ENCODE results near the gene MVB12A.

The MVB12A gene

DNA sequence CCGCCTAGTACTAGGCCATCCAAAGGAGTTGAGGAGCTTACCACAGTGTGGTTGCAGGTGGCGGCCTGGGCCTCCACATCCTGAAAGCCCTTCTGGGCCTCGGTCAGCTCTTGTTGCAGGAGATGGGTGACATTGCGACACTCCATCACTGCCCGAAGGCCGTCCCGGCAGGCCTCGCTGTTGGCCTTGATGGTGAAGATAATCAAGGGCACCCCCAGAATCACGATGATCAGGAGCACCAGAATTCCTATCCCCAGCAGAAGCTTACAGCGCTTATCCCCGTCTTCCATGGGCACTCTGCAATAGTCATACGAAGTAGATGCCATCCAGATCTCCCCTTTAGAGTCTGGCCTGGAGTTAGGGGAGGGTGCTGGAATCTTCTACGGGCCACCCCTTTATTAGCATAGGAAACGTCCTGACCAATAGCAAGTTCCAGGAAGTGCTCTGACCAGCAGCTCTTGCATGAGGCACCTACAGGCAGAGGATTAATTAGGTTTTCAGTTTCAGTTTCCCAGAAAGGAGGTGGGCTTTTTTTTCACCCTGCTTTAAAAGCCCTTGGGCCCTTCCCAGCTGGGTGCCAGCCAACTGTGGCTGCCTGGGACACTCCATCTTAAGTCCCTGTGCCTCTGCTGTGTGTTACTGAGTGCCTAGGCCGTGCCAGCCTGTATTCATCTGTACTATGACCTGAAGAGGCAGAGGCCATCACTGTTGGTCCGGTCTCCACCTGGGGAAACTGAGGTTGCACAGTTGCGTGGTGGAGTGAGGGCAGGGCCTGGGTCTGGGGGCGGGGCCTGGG, 14.4 kb upstream of the MVB12A start, which contains the start of gene BST2:
Gene BST2 (minus strand): TSS at position 381 of the 796 bp plus-strand sequence. CDS start 55 bp downstream, at position 326.
- peak in 8 of 14 donors; percentile 9 to 67 (median 47) for DNase-seq

DNA sequence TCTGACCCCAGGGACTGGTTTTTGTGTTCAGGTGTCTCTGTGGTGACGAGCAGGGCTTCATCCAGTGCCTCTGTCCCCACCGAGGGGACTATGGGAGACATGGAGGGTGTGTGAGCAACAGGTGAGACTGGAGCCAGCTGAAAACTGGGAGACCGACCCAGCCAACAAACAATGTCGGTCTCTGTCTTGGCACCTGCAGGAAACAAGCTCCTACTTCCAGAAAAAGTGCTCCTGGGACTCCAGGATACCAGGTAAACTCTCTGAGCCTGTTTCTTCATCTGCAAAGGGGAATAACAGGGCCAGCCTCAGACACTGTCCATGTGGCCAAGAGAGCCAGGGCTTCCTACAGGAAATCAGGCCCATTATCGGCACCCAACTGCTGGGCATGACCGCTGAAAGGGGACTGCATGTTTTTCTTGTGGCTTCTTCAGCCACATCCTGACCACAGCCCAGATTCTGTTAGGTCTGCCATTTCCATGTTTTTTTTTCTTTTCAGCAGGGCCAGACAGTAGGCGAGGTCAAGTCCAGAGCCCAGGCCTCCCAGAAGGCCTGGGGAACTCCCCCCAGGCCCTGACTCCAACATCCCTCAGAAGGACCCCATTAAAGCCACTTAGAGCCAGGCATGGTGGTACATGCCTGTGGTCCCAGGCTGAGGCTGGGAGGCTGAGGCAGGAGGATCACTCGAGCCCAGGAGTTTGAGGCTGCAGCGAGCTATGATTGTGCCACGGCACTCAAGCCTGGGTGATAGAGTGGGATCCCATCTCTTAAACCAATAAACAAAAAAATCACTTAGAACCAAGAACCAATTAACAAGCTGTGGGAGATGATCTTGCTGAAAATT, 13.6 kb upstream of the MVB12A start:
- peak in 4 of 14 donors; percentile 10 to 37 (median 25) for DNase-seq

DNA sequence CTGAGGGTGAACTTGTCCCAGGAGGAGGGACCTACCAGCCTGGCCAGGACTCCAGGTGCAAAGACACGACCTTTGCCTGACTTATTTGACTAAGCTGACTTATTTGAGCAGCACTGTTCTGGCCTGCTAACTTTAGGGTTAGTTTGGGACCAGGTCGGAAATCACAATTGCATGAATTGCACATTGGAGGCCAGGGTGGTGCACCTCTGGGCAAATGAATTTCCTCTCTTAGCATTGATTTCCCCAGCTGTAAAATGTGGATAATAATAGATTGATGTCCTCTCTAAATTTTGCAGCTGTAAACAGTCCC, 13.0 kb upstream of the MVB12A start:
- no peak for DNase-seq

GRCh38 chr19:17409990-17410389, 9.9 kb upstream of the MVB12A start:
- DNase-seq = no peak

- no peak for DNase-seq
These were observed 8.0 kb upstream of the MVB12A start for GRCh38 chr19:17411801-17412200.

DNA sequence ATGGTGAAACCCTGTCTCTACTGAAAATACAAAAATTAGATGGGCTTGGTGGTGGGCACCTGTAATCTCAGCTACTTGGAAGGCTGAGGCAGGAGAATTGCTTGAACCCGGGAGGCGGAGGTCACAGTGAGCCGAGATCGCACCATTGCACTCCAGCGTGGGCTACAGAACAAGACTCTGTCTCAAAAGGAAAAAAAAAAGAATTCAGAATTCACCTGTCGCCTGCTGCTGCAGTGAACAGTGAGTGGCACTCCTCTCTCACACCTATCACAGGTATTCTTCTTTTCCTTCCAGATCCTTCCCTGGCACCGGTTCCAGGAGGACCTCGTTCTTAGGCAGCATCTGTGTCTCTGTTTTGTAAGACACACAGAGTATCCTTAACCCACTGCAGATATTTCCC, 5.8 kb upstream of the MVB12A start:
- DNase-seq = no peak

DNA sequence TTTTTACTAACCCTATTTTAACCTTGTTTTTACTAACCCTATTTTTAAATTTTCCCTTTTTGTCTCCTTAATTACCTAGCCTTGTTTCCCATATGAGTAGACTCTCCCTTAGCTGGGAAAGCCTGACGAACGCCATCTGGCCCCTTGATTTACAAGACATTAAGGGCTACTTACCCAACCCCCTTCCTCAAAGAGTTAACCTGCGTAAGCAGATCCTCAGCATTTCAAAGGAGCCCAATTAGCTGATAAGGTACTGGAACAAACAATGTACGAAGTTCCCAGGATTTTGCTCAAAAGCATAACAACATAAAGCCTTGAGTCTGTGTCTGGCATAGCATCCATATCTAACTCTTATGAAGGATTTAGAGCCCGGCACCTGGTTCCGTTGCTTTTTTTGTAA, 4.7 kb upstream of the MVB12A start:
- no peak for DNase-seq

- no peak for DNase-seq
These were observed 1.1 kb upstream of the MVB12A start for GRCh38 chr19:17418710-17419109.

DNA sequence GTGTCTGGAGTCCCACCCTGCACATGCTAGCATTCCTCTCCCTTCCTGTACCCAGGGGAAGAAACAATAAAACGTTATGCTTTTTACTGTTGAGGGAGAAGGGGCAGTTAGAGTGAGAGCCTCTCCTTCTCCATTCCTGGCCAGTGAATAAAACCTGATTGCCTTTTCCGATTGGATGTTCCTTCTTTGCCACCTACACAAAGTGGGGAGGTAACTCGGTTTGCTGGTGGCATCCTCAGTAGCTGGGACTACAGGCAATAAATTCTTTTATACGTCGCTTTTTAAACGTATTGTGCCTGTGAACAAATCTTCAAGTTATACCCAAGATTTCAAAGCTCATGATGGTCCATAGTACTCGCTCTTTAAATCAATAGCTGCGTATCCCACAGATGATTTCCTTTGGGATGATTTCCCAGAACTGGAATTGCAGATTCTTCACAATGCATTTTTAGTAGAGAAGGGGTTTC, 660 bp upstream of the MVB12A start:
- no peak for DNase-seq

GRCh38 chr19:17420475-17420924, 653 bp downstream of the MVB12A start:
- peak in 3 of 14 donors; percentile 31 to 46 (median 36) for DNase-seq

DNA sequence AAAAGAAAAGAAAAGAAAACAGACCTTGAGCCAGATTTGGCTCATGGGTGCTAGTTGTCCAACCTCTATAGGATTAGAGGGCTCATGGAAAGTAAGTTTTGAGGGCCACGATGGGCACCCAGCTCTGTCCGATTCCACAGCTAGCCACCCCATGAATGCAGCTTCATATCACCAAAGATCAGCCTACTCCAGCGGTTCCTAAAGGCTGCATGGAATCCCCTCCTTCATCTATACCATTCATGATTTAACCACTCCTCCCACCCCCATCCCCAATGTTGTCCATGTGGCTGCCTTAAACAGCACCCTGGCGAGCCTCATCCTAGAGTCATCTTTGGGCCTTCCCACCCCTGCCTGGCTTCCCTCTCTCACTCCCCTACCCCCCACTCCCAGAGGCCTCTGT, 2.1 kb downstream of the MVB12A start:
- no peak for DNase-seq

- no peak for DNase-seq
These were observed 3.8 kb downstream of the MVB12A start for GRCh38 chr19:17423429-17424208.

DNA sequence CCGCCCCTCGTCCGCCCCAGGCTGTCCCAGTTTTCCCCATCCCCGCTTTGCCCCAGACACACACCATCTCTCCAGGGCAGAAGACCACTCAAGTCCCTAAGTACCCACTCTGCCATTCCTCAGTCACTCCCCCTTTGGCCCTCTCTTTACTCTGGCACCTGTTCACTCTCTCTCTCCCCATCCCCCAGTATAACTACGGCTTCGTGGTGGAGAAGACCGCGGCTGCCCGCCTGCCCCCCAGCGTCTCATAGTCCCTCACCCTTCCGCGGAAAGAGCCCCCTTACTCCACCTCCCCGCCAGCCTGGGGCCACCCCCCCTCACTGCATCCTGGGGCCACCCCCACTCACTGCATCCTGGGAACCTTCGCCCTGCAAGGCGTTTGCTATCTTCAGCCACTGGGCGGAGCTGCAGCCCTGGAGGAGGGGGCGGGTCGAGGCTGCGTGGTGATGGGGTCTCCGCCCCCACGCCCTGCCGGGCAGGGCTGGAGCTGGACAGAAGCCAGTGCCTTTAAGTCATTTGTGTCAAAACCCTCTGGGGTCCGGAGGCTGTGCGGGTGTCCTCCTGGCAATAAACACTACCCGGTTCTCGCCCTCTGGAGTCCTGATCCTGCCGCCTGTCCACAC, 5.0 kb downstream of the MVB12A start:
- peak in 1 of 14 donors; percentile 8 for DNase-seq

DNA sequence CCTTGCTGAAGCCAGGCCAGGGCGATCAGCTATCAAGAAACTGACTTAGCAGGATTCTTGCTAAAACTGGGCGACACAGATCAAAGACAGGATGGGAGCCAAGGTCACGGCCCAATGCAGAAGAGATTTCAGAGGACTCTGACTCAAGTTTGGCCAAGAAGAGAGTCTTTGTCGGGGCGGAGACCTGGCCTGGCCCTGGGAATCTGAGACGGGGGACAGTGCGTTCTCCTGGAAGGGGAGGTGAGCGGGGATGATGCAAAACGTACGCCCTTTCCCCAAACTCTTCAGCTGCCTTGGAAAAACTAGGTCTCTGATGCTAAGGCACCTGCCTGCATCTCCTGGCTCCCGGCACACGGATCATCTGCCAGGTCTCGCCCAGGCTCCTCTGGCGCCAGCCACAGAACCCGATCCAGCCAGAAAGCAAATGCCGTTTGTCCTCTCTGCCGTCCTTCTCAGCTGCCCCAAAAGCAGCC, 9.8 kb downstream of the MVB12A start:
- peak in 1 of 14 donors; percentile 52 for DNase-seq

DNA sequence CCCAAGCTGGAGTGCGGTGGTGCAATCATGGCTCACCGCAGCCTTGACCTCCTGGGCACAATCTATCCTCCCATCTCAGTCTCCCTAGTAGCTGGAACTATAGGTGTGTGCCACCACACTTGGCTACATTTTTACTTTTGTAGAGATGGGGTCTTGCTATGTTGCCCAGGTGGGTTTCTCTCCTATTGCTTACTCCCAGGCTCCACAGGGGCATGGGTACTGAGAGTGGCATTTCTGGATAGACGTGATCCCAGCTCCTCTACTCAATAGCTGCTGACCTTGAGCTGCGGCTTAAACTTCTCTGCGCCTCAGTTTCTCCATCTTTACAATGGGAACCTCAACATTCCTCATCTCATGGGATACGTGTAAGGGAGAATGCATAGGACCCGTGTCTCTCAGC, 11.6 kb downstream of the MVB12A start:
- no peak for DNase-seq

DNA sequence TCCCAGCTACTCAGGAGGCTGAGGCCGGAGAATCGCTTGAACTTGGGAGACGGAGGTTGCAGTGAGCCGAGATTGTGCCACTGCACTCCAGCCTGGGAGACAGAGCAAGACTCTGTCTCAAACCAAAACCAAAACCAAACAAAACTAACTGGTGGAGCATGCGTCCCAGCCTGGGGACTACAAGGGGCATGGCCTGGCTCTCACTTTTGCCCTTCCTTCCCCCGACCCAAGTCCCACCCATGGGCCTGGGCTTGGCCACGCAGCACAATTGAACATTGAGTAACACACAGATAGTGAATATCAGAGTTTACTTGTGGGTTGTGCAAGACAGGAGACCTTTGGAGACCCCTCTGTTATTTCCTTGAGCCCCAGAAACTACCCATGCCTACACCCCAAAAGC, 15.4 kb downstream of the MVB12A start:
- no peak for DNase-seq

GRCh38 chr19:17436094-17436873, 16.4 kb downstream of the MVB12A start:
- DNase-seq = no peak

- no peak for DNase-seq
These were observed 17.0 kb downstream of the MVB12A start for GRCh38 chr19:17436874-17437267.

GRCh38 chr19:17441241-17442021, 21.6 kb downstream of the MVB12A start:
- no peak for DNase-seq

DNA sequence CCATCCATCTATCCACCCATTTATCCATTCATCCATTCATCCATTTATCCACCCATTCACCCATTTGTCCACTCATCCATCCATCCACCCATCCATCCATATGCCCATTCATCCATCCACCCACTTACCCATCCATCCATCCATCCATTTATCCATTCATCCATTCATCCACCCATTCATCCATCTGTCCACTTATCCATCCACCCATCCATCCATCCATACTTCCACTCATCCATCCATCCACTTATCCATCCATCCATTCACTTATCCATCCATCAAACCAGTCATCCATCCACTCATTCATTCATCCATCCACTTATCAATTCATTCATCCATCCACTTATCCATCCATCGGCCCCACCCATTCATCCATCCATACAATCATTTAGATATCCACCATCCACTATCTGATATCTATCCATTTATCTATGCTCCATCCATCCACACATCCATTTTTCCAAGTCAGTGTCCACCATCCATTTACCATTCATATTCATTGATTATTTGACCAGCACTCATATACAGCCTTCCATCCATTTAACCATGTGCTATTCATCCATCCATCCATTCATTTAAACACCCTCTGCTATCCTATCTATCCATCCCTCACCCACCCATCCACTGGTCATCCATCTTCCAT, 25.8 kb downstream of the MVB12A start:
- no peak for DNase-seq
